ENCODE data around the gene CFAP299.

DNA sequence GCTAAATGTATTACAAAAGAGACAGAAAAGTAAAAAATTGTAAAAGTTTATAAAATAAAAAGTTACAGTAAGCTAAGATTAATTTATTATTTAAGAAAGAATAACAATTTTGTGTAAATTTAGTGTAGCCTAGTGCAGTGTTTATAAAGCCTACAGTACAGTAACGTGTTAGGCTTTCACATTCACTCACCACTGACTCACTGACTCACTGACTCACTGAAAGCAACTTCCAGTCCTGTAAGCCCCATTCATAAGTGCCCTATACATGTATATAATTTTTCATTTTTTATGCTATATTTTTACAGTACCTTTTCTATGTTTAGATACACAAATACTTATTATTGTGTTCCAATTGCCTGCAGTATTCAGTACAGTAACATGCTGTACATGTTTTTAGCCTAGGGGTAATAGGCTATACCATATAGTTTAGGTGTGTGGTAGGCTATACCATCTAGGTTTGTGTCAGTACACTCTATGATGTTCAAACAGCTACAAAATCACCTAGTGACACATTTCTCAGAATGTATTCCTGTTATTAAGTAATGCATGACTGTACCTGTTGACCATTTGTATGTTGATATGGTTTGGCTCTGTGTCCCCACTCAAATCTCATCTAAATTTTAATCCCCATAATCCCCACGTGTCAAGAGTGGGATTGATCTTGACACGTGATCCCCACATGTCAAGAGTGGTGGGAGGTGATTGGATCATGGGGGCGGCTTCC lies 57.9 kb downstream of the CFAP299 start:
- TF ChIP-seq EP300 (IDR thresholded peaks at IDR 0.05) = no peak
- TF ChIP-seq, protein P1, sequence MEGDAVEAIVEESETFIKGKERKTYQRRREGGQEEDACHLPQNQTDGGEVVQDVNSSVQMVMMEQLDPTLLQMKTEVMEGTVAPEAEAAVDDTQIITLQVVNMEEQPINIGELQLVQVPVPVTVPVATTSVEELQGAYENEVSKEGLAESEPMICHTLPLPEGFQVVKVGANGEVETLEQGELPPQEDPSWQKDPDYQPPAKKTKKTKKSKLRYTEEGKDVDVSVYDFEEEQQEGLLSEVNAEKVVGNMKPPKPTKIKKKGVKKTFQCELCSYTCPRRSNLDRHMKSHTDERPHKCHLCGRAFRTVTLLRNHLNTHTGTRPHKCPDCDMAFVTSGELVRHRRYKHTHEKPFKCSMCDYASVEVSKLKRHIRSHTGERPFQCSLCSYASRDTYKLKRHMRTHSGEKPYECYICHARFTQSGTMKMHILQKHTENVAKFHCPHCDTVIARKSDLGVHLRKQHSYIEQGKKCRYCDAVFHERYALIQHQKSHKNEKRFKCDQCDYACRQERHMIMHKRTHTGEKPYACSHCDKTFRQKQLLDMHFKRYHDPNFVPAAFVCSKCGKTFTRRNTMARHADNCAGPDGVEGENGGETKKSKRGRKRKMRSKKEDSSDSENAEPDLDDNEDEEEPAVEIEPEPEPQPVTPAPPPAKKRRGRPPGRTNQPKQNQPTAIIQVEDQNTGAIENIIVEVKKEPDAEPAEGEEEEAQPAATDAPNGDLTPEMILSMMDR (IDR thresholded peaks at IDR 0.05) = no peak
- no peak for TF ChIP-seq POLR2A (IDR thresholded peaks at IDR 0.05; ENCODE audit: low read depth)
- TF ChIP-seq POLR2AphosphoS5 (IDR thresholded peaks at IDR 0.05) = no peak

All from esophagus muscularis mucosa (tissue), 4 donors.